Measurements from ENCODE around the gene LRRC4B. TPM values are rescaled to one million over a fixed set of nuclear protein-coding genes. Genes with fewer than 3 reads are reported as not detected.

The LRRC4B gene
- total and polyA plus RNA-seq, 2 experiments from 2014 or later, result 5.8 to 56.4 TPM

GRCh38 chr19:50557009-50557613 lies 11.1 kb downstream of the LRRC4B start:
- no peaks in the 10 kb centered on the region for H3K36me3 ChIP-seq
- H3K4me1 ChIP-seq (ENCODE audit: low read depth), result peaks cover 27% of the 10 kb centered on the region
- H3K4me3 ChIP-seq, result peak overlapping the region; percentile 35
- H3K9me3 ChIP-seq (ENCODE audit: low read depth), result no peaks in the 10 kb centered on the region
- no peaks in the 10 kb centered on the region for H3K27me3 ChIP-seq
- peak overlapping the region; percentile 46 for H3K27ac ChIP-seq
- no peak for TF ChIP-seq CTCF (IDR thresholded peaks at IDR 0.05; ENCODE audit: low read depth, low read length)
- DNase-seq (ENCODE audit: low read depth in 1 of 2, low spot score in 1 of 2), result no peak

GRCh38 chr19:50556282-50557008 lies 11.8 kb downstream of the LRRC4B start:
- Histone ChIP-seq H3K27ac (peak overlapping the region; percentile 46), H3K4me1 (ENCODE audit: low read depth) (peaks cover 24% of the 10 kb centered on the region), H3K9me3 (ENCODE audit: low read depth) (no peaks in the 10 kb centered on the region), H3K27me3 (no peaks in the 10 kb centered on the region), H3K4me3 (peak overlapping the region; percentile 35), H3K36me3 (no peaks in the 10 kb centered on the region)
- peak; percentile 88 for TF ChIP-seq CTCF (IDR thresholded peaks at IDR 0.05; ENCODE audit: low read depth, low read length)
- peak; percentile 81 to 96 for DNase-seq (ENCODE audit: low read depth in 1 of 2, low spot score in 1 of 2)

GRCh38 chr19:50555450-50556281 lies 12.6 kb downstream of the LRRC4B start:
- peak in 1 of 2 donors; percentile 73 for DNase-seq (ENCODE audit: low read depth in 1 of 2, low spot score in 1 of 2)
- Histone ChIP-seq H3K27me3 (no peaks in the 10 kb centered on the region), H3K4me3 (peak overlapping the region; percentile 35)

GRCh38 chr19:50555033-50555432 lies 13.2 kb downstream of the LRRC4B start:
- no peaks in the 10 kb centered on the region for H3K9me3 ChIP-seq (ENCODE audit: low read depth)
- H3K27me3 ChIP-seq, result no peaks in the 10 kb centered on the region
- no peak for TF ChIP-seq CTCF (IDR thresholded peaks at IDR 0.05; ENCODE audit: low read depth, low read length)
- DNase-seq (ENCODE audit: low read depth in 1 of 2, low spot score in 1 of 2), result no peak
- no peak overlapping the region for H3K27ac ChIP-seq
- no peaks in the 10 kb centered on the region for H3K36me3 ChIP-seq
- no peak overlapping the region for H3K4me3 ChIP-seq
- H3K4me1 ChIP-seq (ENCODE audit: low read depth), result peaks cover 17% of the 10 kb centered on the region

More at GRCh38 chr19:50555450-50556281, 12.6 kb downstream of the LRRC4B start:
- Histone ChIP-seq H3K9me3 (ENCODE audit: low read depth) (no peaks in the 10 kb centered on the region), H3K36me3 (no peaks in the 10 kb centered on the region), H3K27ac (peak overlapping the region; percentile 15), H3K4me1 (ENCODE audit: low read depth) (peaks cover 23% of the 10 kb centered on the region)
- TF ChIP-seq CTCF (IDR thresholded peaks at IDR 0.05; ENCODE audit: low read depth, low read length), result no peak

GRCh38 chr19:50554212-50554611 lies 14.0 kb downstream of the LRRC4B start:
- no peaks in the 10 kb centered on the region for H3K27me3 ChIP-seq
- no peak overlapping the region for H3K27ac ChIP-seq
- H3K9me3 ChIP-seq (ENCODE audit: low read depth), result no peaks in the 10 kb centered on the region
- no peak for TF ChIP-seq CTCF (IDR thresholded peaks at IDR 0.05; ENCODE audit: low read depth, low read length)
- H3K36me3 ChIP-seq, result no peaks in the 10 kb centered on the region
- H3K4me1 ChIP-seq (ENCODE audit: low read depth), result peaks cover 15% of the 10 kb centered on the region
- no peak for DNase-seq (ENCODE audit: low read depth in 1 of 2, low spot score in 1 of 2)
- no peak overlapping the region for H3K4me3 ChIP-seq

Data from cardiac muscle cell (in vitro differentiated cells and primary cell).